ENCODE data around the gene GDF15. TPM values are rescaled to one million over a fixed set of nuclear protein-coding genes. Genes with fewer than 3 reads are reported as not detected.
A peak's percentile ranks its signal among the peaks of the same experiment; 100 is the strongest.

Gene GDF15
- total RNA-seq, 3 donors from 2014 or later, result 2.7 to 60.3 (median 9.2) TPM

GRCh38 chr19:18393836-18394235, 7.9 kb downstream of the GDF15 start:
- intact Hi-C loops (cut with DNase I; ENCODE audit: low total_unique reads), result no loop called here
- no peaks in the 10 kb centered on the region for H3K36me3 ChIP-seq
- peak overlapping the region in 1 of 3 donors; percentile 18 for H3K4me3 ChIP-seq
- no peak overlapping the region for H3K27ac ChIP-seq
- H3K4me1 ChIP-seq, result no peaks in the 10 kb centered on the region
- H3K9me3 ChIP-seq, result no peaks in the 10 kb centered on the region
- peaks cover 2 to 9% of the 10 kb centered on the region in 2 donors for H3K27me3 ChIP-seq
- TF ChIP-seq, protein P1, sequence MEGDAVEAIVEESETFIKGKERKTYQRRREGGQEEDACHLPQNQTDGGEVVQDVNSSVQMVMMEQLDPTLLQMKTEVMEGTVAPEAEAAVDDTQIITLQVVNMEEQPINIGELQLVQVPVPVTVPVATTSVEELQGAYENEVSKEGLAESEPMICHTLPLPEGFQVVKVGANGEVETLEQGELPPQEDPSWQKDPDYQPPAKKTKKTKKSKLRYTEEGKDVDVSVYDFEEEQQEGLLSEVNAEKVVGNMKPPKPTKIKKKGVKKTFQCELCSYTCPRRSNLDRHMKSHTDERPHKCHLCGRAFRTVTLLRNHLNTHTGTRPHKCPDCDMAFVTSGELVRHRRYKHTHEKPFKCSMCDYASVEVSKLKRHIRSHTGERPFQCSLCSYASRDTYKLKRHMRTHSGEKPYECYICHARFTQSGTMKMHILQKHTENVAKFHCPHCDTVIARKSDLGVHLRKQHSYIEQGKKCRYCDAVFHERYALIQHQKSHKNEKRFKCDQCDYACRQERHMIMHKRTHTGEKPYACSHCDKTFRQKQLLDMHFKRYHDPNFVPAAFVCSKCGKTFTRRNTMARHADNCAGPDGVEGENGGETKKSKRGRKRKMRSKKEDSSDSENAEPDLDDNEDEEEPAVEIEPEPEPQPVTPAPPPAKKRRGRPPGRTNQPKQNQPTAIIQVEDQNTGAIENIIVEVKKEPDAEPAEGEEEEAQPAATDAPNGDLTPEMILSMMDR (IDR thresholded peaks at IDR 0.05), result no peak
- TF ChIP-seq POLR2A (IDR thresholded peaks at IDR 0.05), result no peak
- no peak for TF ChIP-seq POLR2AphosphoS5 (IDR thresholded peaks at IDR 0.05)
- DNase-seq (ENCODE audit: low spot score in 2 of 2), result no peak

DNA sequence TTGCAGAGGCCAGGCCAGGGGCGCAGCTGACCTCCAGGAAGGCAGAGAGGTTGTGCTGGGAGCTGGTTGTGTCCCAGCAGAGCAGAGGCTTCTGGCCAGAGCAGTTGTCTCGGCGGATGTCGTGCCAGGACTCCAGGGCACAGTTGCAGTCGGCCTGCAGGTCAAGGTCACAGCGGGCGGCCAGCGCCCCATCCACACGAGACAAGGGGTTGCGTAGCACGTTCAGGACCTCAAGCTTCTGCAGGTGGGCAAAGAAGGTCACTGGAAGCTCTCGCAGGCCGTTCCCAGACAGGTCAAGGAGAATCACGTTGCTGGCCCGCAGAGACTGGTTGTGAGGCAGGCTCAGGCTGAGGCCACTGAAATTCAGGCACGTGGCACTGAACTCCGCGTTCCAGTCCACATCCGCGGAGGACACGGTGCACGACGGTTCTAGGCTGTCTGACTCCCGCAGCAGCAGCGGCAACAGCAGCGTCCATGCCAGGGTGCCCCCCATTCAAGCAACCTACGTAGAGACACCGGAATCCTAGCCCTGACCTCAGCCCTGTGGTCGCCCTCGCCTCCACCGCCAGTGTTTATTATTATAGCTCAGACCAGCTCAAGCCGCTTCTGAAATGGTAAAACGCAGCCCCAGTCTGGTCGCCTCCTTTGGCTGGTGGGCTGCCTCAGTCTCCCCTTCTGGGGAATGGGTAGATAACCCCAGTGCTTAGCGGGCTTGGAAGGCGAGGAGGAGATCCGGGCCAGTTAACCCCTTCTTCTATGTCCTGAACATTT, 10.7 kb downstream of the GDF15 start:
- Histone ChIP-seq H3K4me3 (peak overlapping the region; percentile 11 to 42 (median 41)), H3K9me3 (no peaks in the 10 kb centered on the region), H3K27me3 (peaks cover 2 to 9% of the 10 kb centered on the region in 2 donors), H3K27ac (peak overlapping the region in 1 of 2 donors; percentile 5), H3K4me1 (no peaks in the 10 kb centered on the region), H3K36me3 (no peaks in the 10 kb centered on the region)
- TF ChIP-seq POLR2A (IDR thresholded peaks at IDR 0.05), result no peak
- TF ChIP-seq POLR2AphosphoS5 (IDR thresholded peaks at IDR 0.05), result no peak
- TF ChIP-seq, protein P1 (IDR thresholded peaks at IDR 0.05), result no peak
- DNase-seq (ENCODE audit: low spot score in 2 of 2), result no peak
- intact Hi-C loops (cut with DNase I; ENCODE audit: low total_unique reads), result no loop called here

GRCh38 chr19:18397242-18398202, 11.6 kb downstream of the GDF15 start, which contains the start of gene LRRC25:
LRRC25 (minus strand) TSS chr19:18397622; CDS start chr19:18396963, 659 bp downstream.
- Histone ChIP-seq H3K9me3 (no peaks in the 10 kb centered on the region), H3K27ac (peak within 1 kb of the TSS in 1 of 2 donors; percentile 5), H3K4me1 (no peaks in the 10 kb centered on the region), H3K27me3 (peaks cover 2 to 9% of the 10 kb centered on the region in 2 donors), H3K4me3 (peak within 1 kb of the TSS; percentile 11 to 42 (median 41)), H3K36me3 (no peaks in the 10 kb centered on the region)
- TF ChIP-seq POLR2A (IDR thresholded peaks at IDR 0.05) (no peak), POLR2AphosphoS5 (IDR thresholded peaks at IDR 0.05) (no peak)
- TF ChIP-seq, protein P1 (IDR thresholded peaks at IDR 0.05), result no peak
- intact Hi-C loops (cut with DNase I; ENCODE audit: low total_unique reads), result no loop called here
- DNase-seq (ENCODE audit: low spot score in 2 of 2), result no peak

GRCh38 chr19:18399008-18399407, 13.1 kb downstream of the GDF15 start:
- DNase-seq (ENCODE audit: low spot score in 2 of 2), result no peak

More at GRCh38 chr19:18399008-18399407, 13.1 kb downstream of the GDF15 start:
- no peaks in the 10 kb centered on the region for H3K36me3 ChIP-seq
- no peak overlapping the region for H3K4me3 ChIP-seq
- TF ChIP-seq, protein P1 (IDR thresholded peaks at IDR 0.05), result no peak
- H3K27ac ChIP-seq, result no peak overlapping the region
- peaks cover 2 to 9% of the 10 kb centered on the region in 2 donors for H3K27me3 ChIP-seq
- H3K4me1 ChIP-seq, result no peaks in the 10 kb centered on the region
- intact Hi-C loops (cut with DNase I; ENCODE audit: low total_unique reads), result no loop called here
- no peaks in the 10 kb centered on the region for H3K9me3 ChIP-seq
